Fibroblast of upper back skin (primary cell): ENCODE data around the gene KCNJ10.

Experiments used
- DNase-seq: peaks from one replicate; pipeline ENCODE4 v3.0.0-alpha.2; 2013

Gene KCNJ10

GRCh38 chr1:160020196-160020595 is 49.8 kb downstream of the KCNJ10 start:
- no peak for DNase-seq

- peak; percentile 43 for DNase-seq
Measured at GRCh38 chr1:160018900-160019299, 51.1 kb downstream of the KCNJ10 start.

GRCh38 chr1:160018347-160018746 is 51.6 kb downstream of the KCNJ10 start:
- no peak for DNase-seq

GRCh38 chr1:160017592-160017991 is 52.4 kb downstream of the KCNJ10 start:
- DNase-seq: no peak

- DNase-seq: no peak
Measured at GRCh38 chr1:160011781-160012180, 58.2 kb downstream of the KCNJ10 start.

- DNase-seq: no peak
Measured at GRCh38 chr1:160009801-160010200, 60.2 kb downstream of the KCNJ10 start.

GRCh38 chr1:160009081-160009480 is 60.9 kb downstream of the KCNJ10 start:
- no peak for DNase-seq

GRCh38 chr1:160007577-160008200 is 62.3 kb downstream of the KCNJ10 start:
- DNase-seq: peak; percentile 25

- peak; percentile 66 for DNase-seq
Measured at GRCh38 chr1:160006312-160006940, 63.5 kb downstream of the KCNJ10 start.

- no peak for DNase-seq
Measured at GRCh38 chr1:160005070-160005469, 64.9 kb downstream of the KCNJ10 start.

GRCh38 chr1:160004425-160004824 is 65.5 kb downstream of the KCNJ10 start:
- DNase-seq: no peak

GRCh38 chr1:160004001-160004400 is 66.0 kb downstream of the KCNJ10 start:
- no peak for DNase-seq

- no peak for DNase-seq
Measured at GRCh38 chr1:160001440-160001839, 68.5 kb downstream of the KCNJ10 start.

- peak; percentile 28 for DNase-seq
Measured at GRCh38 chr1:159999204-159999603, 70.8 kb downstream of the KCNJ10 start.

GRCh38 chr1:159996653-159997052 is 73.3 kb downstream of the KCNJ10 start:
- peak; percentile 94 for DNase-seq

GRCh38 chr1:159994896-159995295 is 75.1 kb downstream of the KCNJ10 start:
- no peak for DNase-seq

- DNase-seq: no peak
Measured at GRCh38 chr1:159993911-159994310, 76.0 kb downstream of the KCNJ10 start.

GRCh38 chr1:159992161-159992560 is 77.8 kb downstream of the KCNJ10 start:
- no peak for DNase-seq

GRCh38 chr1:159991513-159991912 is 78.4 kb downstream of the KCNJ10 start:
- DNase-seq: no peak

- DNase-seq: no peak
Measured at GRCh38 chr1:159990005-159990404, 80.0 kb downstream of the KCNJ10 start.

- no peak for DNase-seq
Measured at GRCh38 chr1:159989581-159989980, 80.4 kb downstream of the KCNJ10 start.

GRCh38 chr1:159988006-159988405 is 82.0 kb downstream of the KCNJ10 start:
- DNase-seq: no peak

GRCh38 chr1:159987186-159987585 is 82.8 kb downstream of the KCNJ10 start:
- DNase-seq: no peak

GRCh38 chr1:159986531-159986930 is 83.4 kb downstream of the KCNJ10 start:
- DNase-seq: no peak

GRCh38 chr1:159986093-159986492 is 83.9 kb downstream of the KCNJ10 start:
- DNase-seq: no peak
